ENCODE data around the gene SLC43A3. TPM values are rescaled to one million over a fixed set of nuclear protein-coding genes. Genes with fewer than 3 reads are reported as not detected.

The SLC43A3 gene
- total and polyA plus RNA-seq, 9 of the 15 experiments (the other 6 are each of a cell fraction or from before 2014, with no cell fraction given) = 63.7 to 281 (median 139) TPM

DNA sequence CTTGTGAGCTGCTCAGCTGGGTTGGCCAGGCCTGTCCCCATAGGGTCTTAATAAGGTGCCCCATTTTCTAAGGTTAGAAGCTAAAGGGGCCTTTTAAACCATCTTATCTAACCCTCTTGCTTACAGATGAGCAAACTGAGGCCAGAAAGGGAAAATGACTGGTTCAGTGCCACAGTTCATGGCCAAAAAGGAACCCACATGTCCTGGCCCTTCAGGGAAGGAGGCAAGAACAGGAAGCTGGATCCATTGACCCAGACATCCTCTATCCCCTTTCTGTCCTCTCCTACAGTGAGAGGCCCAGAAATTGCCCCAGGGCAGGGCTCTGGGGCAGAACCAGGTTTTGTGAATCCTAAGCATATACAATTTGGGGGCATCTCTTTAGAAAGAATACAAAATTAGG lies 56.0 kb downstream of the SLC43A3 start:
- Histone ChIP-seq H4K20me1 (replicated peaks; ENCODE audit: control insufficient read depth, insufficient read depth, low read length) (no peaks in the 10 kb centered on the region), H3K4me1 (replicated peaks in 1 of 2; ENCODE audit: control insufficient read depth in 2 of 2, insufficient read depth in 2 of 2, low read length in 2 of 2) (peaks cover 8 to 15% of the 10 kb centered on the region in 2 experiments; a peak in 4 of 5 replicates), H2AFZ (ENCODE audit: low read depth, low read length) (no peak overlapping the region), H3K9me1 (ENCODE audit: control insufficient read depth, insufficient read depth, low read length) (no peaks in the 10 kb centered on the region), H3K36me3 (ENCODE audit: control insufficient read depth, insufficient read depth, low read length) (no peaks in the 10 kb centered on the region), H3K4me2 (ENCODE audit: insufficient read depth, low read length) (no peak overlapping the region), H3K79me2 (ENCODE audit: control insufficient read depth, insufficient read depth, low read length) (no peaks in the 10 kb centered on the region), H3K9me3 (replicated peaks; ENCODE audit: control insufficient read depth, insufficient read depth, low read depth, low read length) (no peaks in the 10 kb centered on the region), H3K4me3 (no peak overlapping the region), H3K27ac (ENCODE audit: extremely low read depth, low read depth, low read length) (no peak overlapping the region), H3K9ac (ENCODE audit: insufficient read depth in 1 of 2, low read depth in 2 of 2, low read length in 2 of 2) (no peak overlapping the region), H3K27me3 (ENCODE audit: control insufficient read depth in 2 of 2, insufficient read depth in 2 of 2, low read length in 2 of 2) (no peaks in the 10 kb centered on the region)
- no TSS peak for BruUV-seq (replicated peaks)
- intact Hi-C loops (cut with micrococcal nuclease) = no loop called here
- FAIRE-seq = no peak
- in situ Hi-C loops (cut with MboI) = no loop called here
- ATAC-seq = no peak
- CTCF ChIA-PET (ENCODE audit: low intra/inter-chr PET ratio) = no interaction called here
- POLR2A ChIA-PET = interaction anchor here (0.5 to 1.4 kb wide), 9 partner anchors 10 to 313 kb away, joined by 3 to 4 read pairs (median 3); no protein-coding TSS in a partner anchor
- no peak for DNase-seq (ENCODE audit: extremely low read depth in 1 of 4, low spot score in 3 of 4)
- TF ChIP-seq ELF4 (CRISPR knock-in tag; IDR thresholded peaks at IDR 0.05) = no peak
- no peak for TF ChIP-seq CBFA2T2 (conservative IDR thresholded peaks at IDR 0.05)
- TF ChIP-seq, protein P1, sequence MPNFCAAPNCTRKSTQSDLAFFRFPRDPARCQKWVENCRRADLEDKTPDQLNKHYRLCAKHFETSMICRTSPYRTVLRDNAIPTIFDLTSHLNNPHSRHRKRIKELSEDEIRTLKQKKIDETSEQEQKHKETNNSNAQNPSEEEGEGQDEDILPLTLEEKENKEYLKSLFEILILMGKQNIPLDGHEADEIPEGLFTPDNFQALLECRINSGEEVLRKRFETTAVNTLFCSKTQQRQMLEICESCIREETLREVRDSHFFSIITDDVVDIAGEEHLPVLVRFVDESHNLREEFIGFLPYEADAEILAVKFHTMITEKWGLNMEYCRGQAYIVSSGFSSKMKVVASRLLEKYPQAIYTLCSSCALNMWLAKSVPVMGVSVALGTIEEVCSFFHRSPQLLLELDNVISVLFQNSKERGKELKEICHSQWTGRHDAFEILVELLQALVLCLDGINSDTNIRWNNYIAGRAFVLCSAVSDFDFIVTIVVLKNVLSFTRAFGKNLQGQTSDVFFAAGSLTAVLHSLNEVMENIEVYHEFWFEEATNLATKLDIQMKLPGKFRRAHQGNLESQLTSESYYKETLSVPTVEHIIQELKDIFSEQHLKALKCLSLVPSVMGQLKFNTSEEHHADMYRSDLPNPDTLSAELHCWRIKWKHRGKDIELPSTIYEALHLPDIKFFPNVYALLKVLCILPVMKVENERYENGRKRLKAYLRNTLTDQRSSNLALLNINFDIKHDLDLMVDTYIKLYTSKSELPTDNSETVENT (CRISPR knock-in tag; IDR thresholded peaks at IDR 0.05) = no peak
- TF ChIP-seq, protein P2, sequence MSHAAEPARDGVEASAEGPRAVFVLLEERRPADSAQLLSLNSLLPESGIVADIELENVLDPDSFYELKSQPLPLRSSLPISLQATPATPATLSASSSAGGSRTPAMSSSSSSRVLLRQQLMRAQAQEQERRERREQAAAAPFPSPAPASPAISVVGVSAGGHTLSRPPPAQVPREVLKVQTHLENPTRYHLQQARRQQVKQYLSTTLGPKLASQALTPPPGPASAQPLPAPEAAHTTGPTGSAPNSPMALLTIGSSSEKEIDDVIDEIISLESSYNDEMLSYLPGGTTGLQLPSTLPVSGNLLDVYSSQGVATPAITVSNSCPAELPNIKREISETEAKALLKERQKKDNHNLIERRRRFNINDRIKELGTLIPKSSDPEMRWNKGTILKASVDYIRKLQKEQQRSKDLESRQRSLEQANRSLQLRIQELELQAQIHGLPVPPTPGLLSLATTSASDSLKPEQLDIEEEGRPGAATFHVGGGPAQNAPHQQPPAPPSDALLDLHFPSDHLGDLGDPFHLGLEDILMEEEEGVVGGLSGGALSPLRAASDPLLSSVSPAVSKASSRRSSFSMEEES (CRISPR knock-in tag; IDR thresholded peaks at IDR 0.05) = no peak
- TF ChIP-seq, protein P3, sequence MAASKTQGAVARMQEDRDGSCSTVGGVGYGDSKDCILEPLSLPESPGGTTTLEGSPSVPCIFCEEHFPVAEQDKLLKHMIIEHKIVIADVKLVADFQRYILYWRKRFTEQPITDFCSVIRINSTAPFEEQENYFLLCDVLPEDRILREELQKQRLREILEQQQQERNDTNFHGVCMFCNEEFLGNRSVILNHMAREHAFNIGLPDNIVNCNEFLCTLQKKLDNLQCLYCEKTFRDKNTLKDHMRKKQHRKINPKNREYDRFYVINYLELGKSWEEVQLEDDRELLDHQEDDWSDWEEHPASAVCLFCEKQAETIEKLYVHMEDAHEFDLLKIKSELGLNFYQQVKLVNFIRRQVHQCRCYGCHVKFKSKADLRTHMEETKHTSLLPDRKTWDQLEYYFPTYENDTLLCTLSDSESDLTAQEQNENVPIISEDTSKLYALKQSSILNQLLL (CRISPR knock-in tag; IDR thresholded peaks at IDR 0.05; ENCODE audit: borderline replicate concordance) = no peak
- TF ChIP-seq ZNF282 (CRISPR knock-in tag; IDR thresholded peaks at IDR 0.05) = no peak
- no peak for TF ChIP-seq ESRRA (IDR thresholded peaks at IDR 0.05; ENCODE audit: borderline replicate concordance, low read depth)
- no peak for TF ChIP-seq ZNF584 (CRISPR knock-in tag; IDR thresholded peaks at IDR 0.05; ENCODE audit: low read depth)
- no peak for TF ChIP-seq TARDBP (IDR thresholded peaks at IDR 0.05)
- TF ChIP-seq ZNF507 (tag; conservative IDR thresholded peaks at IDR 0.05) = no peak
- TF ChIP-seq MEF2A (IDR thresholded peaks at IDR 0.05; ENCODE audit: control insufficient read depth, low read depth, low read length) = no peak
- no peak for TF ChIP-seq WHSC1 (IDR thresholded peaks at IDR 0.05; ENCODE audit: low read length)
- no peak for TF ChIP-seq SP2 (IDR thresholded peaks at IDR 0.05; ENCODE audit: extremely low read depth, low read depth, low read length, poor library complexity, severe bottlenecking)
- no peak for TF ChIP-seq KLF16 (IDR thresholded peaks at IDR 0.05)
- no peak for TF ChIP-seq CXXC5 (CRISPR knock-in tag; IDR thresholded peaks at IDR 0.05)
- TF ChIP-seq, protein P4, sequence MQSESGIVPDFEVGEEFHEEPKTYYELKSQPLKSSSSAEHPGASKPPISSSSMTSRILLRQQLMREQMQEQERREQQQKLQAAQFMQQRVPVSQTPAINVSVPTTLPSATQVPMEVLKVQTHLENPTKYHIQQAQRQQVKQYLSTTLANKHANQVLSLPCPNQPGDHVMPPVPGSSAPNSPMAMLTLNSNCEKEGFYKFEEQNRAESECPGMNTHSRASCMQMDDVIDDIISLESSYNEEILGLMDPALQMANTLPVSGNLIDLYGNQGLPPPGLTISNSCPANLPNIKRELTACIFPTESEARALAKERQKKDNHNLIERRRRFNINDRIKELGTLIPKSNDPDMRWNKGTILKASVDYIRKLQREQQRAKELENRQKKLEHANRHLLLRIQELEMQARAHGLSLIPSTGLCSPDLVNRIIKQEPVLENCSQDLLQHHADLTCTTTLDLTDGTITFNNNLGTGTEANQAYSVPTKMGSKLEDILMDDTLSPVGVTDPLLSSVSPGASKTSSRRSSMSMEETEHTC (IDR thresholded peaks at IDR 0.05) = no peak

All from K562 (cell line).